ENCODE data around the gene TET3. TPM values are rescaled to one million over a fixed set of nuclear protein-coding genes. Genes with fewer than 3 reads are reported as not detected.

The TET3 gene
- total RNA-seq, 1 experiment from 2014 or later = 9.9 TPM

DNA sequence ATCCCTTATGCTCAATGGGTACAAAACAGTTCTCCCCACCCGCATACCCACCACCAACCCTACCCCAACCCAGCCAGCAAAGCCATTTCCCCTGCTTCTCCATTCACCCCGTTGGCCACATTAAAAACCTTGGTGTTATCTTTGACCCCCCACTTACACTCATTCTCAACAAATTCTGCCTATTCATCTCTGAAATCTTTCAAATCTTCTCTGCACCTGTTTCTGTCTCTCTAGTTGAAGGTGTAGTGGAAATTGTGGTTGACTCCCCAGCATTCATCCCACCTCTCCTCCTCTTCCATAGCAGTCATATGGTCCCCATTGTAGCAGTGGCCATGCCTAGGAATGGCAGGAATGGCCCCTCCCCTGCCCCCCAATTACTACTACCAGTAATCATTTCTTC lies 20.5 kb upstream of the TET3 start:
- DNase-seq (ENCODE audit: low spot score) = no peak

DNA sequence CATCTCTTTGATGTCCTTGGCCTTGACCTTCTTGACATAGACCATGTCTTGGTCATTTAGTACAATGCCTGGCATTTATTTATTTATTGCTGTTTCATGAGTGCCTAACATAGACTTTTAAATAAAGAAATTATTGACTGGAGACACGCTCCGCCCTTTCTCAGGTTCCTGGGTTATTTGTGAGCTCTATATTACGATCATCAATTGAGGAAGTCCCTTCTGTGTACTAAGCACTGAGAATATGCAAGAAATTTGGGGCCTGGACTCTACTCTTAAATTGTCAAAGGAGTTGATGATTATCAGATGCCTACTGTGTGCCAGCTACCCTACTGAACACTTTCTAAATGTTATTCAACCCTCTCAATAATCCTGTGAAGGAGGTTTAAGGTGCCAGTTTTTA lies 19.7 kb upstream of the TET3 start:
- DNase-seq (ENCODE audit: low spot score) = no peak

DNA sequence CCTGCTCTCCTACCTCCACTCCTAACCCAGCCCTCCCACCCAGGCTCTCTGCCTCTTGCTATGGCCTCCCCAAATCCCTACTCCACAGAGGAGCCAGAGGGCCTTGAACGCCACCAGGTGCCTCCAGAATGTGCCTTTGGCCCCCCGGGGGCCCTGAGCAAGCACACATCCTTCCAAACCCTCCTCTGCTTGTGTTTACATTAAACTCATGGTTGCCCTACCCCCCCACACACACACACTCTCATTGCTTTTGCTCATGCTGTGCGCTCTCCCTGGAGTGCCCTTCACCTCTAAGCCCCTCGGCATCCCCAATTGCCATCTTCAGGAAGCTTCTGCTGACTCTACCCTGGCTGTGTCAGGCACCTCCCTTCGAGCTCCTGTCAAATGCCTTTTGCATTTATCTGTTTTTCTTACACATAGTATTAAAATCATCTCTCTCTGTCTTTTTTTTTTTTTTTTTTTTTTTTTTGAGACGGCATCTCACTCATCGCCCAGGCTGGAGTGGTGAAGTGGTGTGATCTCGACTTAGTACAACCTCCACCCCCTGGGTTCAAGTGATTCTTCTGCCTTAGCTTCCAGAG lies 16.3 kb upstream of the TET3 start:
- no peak for DNase-seq (ENCODE audit: low spot score)

DNA sequence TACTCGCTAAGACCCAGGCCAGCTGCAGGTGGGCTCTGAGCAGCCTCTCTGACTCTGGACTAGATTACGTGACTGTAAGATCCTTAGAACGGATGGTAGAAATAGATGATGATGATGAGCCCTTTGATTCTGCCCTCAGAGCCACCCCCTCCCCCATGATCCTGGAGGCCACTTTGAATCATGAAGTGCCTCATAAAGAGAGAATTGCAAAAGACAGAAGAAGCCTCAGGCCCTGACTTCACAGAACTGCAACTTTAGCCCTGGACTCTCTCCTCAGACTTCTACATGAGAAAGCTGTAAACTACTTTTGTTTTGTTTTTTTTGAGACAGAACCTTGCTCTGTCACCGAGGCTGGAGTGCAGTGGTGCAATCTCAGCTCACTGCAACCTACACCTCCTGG lies 15.4 kb upstream of the TET3 start:
- DNase-seq (ENCODE audit: low spot score) = no peak

DNA sequence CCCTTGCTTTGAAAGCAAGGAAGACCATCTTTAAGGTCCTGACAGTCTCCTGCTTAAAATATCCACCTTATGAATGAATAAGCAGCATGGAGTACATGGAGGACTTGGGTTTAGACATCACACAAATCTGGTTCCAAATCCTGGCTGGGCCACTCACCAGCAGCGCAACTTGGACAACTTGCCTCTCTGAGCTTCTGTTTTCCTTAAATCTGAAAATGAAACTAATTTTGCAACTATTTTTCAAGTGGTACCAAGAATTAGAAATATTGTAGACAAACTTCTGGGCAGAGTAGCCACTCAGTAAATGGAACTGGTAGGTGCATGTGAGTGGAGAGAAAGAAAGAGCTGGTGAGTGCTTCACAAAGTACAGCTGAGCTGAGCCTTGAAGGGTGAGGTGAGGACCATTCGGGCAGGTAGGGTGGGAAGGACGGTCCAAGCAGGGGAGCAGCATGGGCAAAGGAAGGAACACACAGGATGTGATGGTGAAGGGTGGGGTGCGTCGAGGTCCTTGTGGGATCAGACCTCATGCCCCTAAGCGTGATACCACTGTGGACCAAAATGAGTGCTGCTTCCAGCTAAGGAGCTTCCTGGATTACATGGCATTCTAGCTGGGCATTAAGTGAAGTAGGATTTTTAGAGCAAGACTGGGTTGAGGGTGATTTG lies 14.4 kb upstream of the TET3 start:
- DNase-seq (ENCODE audit: low spot score) = no peak

DNA sequence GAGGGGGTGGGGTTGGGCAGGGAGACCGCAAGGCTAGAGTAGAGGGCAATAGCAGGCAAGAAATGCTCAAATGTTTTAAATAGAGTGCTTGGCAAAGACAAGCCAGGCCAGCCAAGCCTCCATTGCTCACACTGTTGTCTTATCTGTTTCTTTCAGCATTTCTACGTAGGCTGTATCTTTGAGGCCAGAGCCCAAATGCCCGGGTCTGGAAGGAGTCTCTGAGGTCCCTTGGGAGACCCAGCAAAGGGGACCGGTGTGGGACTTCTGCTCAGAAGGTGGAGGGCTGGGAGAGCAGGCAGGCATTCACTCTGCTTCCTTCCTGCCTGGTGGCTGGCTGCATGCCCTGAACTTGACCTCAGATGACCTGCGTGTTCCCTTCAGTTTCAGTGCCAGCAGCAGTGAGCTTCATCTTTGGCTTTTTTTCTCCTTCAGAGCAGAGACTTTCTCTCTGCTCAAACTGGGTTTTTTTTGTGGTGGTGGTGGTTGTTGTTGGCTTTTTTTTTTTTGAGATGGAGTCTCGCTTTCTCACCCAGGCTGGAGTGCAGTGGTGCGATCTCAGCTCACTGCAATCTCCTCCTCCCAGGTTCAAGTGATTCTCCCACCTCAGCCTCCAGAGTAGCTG lies 13.7 kb upstream of the TET3 start:
- DNase-seq (ENCODE audit: low spot score) = peak; percentile 48

DNA sequence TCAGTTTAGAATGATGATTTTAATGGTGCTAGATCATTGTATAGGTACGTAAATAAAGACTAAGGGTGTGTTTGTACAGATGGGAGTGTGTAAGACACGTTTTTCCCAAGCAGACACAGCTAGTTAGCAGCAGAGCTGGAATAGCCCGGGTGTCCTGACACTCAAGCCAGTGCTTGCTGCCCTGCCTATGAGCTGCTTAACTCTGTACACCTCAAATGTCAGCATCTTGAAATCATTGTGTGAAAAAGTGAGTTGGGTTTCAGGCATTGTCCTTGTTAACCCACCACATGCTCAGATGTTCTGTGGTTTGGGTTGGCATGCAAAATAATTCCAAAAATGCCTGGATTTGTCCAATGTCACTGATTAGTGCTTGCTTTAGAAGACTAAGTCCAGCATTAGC lies 13.0 kb upstream of the TET3 start:
- DNase-seq (ENCODE audit: low spot score) = no peak

DNA sequence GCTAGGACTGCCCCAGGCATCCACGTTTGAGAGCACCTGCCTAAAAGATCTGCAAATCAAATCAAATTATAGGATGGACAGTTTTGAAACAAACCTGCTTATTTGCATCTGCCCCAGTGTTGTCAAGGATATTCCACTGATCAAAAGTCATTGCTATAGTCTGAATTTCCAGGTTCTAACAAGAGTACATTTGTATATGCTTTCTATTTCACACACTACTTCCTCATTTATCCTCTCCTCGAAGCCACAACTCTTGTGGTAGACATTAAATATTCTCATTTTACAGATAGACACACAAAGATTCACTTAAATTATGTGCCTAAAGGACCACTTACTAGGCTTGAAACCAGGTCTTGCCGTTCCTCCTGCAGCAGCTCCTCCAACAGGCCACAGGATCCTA lies 11.9 kb upstream of the TET3 start:
- no peak for DNase-seq (ENCODE audit: low spot score)

DNA sequence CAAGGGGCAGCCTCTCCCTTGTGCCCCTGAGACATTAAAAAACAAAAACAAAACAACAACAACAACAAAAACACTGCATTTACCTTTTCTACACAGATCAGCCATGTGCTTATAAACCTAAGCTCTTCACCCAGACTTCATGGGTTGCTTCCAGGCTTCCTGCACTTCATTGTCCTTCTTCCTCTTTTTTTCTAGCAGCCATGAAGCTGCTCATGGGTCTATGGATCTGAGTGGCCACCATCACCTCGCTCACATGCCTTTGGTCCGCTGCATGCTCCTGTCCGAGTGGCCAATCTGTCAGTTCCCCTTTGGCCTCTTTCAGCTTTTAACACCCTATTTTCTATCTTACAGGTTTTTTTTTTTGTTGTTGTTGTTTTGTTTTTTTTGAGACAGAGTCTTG lies 9.0 kb upstream of the TET3 start:
- DNase-seq (ENCODE audit: low spot score) = no peak

DNA sequence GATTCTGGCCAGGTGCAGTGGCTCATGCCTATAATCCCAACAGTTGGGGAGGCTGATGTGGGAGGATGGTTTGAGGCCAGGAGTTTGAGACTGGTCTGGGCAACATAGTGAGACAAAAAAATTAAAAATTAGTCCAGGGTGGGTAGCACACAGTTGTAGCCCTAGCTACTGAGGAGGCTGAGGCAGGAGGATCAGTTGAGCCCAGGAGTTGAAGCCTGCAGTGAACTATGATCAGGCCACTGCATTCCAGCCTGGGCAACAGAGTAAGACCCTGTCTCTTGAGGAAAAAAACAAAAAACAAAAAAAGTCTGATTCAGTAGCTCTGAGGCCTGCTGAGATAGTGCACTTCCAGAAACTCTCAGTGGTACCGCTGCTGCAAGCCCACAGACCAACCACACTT lies 7.9 kb upstream of the TET3 start:
- no peak for DNase-seq (ENCODE audit: low spot score)

DNA sequence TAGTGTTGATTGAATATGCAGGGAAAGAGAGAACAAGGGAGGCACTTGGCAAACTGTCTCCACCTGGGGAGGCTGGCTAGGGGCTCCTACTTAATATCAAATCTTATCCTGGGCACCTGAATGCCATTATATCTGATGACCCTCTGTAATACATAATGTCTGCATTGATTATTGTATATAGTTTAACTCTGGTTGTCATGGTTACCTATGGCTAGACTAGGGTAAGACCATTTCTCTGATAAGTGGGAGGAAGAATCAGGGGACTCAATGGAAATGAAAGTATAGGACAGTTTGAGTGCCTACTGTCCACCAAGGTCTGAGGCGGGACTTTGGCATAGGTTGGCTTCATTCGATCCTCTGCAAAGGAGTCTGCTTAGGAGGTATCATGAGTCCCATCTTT lies 7.2 kb upstream of the TET3 start:
- DNase-seq (ENCODE audit: low spot score) = no peak

DNA sequence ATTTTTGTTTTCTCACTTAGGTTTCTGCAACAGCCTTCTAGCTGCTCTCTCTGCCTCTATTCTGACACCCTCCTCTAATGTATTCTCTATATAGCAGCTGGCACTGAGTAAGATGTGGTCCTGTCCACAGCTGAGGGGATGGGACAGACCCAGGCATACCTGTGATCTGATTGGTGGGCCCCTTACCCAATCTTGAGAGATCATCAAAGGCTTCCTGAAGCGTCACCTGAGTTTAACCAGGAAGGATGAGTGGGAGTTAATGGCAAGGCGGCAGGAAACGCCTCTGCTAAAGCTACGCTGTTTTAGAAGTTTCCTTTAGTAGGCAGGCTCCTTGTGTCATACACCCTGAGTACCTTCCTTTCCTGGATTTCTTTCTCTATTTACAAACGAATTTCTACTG lies 5.7 kb upstream of the TET3 start:
- no peak for DNase-seq (ENCODE audit: low spot score)

DNA sequence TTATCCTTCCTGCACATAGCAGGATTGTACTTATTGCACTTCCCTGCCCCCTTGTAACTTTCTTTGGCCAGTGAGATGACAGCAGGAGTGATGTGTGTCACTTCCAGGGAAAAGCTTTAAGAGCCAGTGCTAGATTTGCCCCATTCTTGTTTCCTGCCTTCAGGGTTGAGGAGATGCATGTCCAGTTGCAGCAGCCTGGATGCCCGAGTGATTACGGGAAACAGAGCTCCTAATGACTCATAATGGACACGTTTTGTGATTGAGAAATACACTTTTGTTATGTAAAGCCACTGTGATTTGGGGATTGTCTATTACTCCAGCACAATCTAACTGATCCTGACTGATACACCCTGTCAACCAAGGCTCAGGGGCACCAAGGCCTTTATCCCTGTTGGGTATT lies 5.0 kb upstream of the TET3 start:
- peak; percentile 72 for DNase-seq (ENCODE audit: low spot score)

DNA sequence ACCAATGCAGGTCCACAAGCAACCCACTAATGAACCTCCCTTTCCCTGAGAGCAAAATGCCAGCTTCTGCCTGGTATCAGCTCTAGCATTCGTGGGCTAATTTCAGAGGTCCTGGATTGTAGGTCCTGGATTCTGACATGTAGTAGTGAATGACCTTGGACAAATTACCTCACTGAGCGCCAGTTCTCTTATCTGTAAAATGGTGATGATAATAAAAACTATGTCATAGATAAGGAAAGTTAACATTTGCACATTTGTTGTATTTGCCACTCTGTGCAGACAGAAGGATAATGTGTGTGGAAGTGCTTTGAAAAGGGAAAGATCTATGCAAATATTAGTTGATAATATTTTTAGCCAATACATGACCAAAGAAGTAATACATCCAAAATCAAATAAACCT lies 4.1 kb upstream of the TET3 start:
- DNase-seq (ENCODE audit: low spot score) = no peak

DNA sequence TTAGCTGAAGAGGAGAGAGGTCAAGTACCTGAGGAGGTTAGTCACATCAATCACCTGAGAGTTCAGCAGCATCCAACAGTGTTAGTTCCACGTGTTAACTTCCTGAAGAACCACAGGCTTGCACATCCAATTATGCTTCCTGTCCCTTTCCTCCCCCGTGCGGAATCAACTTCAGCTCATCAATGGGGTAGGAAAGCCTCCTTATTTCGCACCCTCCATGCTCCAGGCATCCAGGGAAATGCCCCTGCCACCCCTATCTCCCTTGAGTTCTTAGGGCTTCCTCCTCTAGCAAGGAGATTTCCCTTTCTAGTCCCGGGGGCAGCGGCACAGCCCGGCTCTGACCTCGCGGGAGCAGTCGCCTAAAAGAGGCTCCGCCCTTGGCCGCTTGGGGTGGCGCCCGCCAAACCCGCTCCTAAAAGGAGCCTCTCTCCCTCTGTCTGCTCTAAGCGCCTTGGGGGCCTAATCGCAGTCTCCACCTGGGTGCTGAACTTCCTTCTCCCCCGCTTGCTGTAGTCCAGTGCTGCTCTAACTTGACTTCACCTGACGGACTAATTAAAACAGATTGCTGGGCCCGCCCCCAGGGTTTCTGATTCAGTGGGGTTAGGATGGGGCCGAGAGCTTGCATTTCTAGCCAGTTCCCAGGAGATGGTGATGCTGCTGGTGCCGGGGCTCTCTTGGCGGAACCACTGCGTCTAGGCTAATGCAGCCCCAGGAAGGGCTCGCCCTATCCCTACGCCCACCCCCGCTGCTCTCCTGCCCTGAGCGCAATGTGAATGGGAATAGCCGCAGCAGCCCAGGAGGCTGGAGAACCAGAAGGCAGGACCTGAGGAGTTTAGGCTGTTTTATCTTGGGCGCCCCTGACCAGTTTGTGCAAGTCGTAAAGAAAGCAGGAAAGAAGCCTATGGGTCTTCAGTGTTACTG lies 3.4 kb upstream of the TET3 start:
- no peak for DNase-seq (ENCODE audit: low spot score)

DNA sequence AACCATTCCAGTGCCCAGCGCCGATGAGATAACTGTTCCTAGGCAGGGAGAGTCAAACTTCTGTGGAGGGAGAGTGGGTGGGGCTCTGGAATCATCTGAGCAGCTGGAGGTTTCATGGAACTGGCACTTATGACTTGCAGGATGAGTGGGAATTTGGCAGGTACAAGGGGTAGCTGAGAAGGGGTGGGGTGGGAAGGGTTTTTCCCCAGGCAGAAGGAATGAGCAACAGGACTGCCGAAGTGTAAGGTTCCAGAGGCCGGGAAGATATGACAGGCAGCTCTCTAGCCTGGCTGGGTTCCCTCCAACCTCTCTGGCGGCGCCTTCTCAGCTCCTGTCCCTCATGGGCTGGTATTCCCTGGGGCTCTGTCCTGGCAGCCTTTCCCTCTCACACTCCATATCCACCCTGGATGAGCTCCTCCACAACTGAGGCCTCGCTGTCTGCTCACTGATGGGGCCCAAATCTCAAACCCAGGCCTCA lies 2.5 kb upstream of the TET3 start:
- DNase-seq (ENCODE audit: low spot score) = peak; percentile 21

DNA sequence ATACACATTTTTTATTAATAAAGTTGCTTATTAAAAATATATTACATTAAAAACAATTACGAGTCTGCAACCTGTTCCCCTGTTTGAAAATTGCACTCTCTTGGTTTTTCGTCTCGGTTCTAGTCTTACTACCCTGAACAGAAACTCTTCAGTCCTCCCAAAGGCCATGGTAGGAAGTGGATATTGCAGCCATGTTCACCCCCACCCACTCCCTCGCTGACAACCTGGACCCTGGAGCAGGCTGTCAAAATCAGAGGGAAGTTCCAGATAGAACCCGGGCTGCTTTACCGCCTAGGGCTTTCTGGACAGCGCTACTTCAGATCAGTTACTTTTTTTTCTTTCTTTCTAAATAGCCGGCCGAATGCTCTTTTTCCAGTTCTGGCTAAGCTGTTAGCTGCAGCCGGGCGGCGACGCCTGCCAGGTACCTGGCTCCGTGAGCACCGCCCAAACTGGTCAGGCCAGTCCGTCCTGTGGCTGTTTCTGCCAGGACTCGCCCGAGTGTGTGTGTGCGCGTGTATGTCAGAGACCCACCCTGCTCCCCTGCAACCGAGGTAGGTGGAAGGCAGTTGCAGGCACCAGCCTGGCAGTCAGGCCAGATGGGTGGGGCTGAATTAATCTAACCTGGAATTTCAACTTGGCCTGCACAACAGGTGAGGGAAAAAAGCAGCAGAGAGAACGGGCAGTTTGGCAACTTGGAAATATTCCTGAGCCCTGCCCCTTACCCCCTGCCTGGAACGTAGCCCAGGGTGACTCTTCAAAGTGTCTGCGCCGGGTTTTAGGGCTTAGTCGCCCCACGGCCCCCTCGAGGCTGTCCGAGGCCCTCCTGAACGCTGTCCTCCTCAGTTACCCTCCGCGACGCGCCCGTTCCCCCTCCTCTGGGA lies 1.1 kb upstream of the TET3 start:
- no peak for DNase-seq (ENCODE audit: low spot score)

DNA sequence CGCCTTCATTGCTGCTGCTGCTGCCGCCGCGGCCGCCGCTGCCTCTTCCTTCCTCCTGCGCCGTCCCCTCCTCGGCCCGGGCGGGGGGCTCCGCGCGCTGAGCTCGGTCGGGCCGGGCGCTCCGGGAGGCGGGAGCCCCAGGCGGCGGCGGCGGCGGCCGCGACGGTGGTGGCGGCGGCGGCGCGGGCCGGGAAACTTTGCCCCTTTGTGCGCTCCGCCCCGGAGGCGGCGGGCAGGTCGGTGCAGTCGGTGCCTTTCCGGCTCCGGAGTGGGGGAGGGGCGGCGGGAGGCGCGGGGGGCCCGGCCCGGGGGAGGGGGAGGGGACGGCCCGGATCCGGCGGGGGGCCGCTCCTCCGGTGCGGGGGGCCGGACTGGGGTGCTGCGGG lies 205 bp downstream of the TET3 start:
- DNase-seq (ENCODE audit: low spot score) = no peak

DNA sequence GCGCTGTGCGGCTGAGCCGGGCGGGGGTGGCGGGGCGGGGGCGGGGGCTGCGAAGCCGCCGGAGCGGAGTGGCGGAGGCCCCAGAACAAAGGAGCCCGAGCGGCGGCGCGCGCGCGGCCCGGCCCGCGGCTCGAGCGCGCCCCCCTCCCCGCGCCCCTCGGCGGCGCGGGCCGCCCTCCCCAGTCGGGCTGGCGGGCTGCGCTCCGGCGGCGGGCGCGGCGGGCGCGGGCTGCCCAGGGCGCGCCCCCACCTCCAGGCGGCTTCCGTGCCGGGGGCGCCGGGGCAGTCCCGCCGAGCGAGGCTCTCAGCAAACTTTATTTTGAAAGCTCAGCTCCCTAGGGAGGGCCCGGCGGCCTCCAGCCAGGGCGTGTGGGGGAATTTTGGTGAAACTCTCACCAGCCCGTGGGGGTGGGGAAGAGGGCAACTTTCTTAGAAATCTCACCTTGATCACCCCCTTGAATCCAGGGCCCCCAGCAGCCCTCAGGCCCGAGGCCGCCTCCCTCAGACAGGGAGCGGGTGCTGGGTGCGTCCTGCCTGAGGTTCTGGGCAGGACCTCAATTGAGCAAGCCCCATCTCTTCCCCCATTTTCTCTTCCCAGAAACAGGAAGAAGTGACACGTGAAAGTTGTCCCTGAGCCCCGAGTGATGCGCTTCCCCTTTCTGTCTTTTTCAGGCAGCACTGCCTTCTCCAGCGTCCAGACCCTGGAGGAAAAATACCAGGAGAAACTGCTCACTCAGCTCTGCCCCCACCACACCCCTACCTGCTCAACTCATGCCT lies 786 bp downstream of the TET3 start:
- DNase-seq (ENCODE audit: low spot score) = peak; percentile 18

DNA sequence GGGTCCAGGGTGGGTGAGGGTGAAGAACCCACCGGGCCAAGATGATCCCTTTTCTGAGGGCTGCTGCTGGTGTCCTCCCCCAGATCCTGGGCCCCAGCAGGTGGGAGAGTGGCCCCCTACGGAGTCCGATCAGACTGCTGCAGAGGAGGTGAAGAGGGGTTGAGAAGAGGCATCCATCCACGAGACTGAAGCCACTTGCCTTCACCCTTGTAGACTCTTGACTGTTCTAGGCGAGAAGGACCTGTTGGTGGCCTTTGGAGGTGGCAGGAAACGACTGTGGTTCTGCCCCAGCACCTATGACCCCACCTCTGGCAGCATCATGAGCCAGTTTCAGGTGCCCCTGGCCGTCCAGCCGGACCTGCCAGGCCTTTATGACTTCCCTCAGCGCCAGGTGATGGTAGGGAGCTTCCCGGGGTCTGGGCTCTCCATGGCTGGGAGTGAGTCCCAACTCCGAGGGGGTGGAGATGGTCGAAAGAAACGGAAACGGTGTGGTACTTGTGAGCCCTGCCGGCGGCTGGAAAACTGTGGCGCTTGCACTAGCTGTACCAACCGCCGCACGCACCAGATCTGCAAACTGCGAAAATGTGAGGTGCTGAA lies 1.5 kb downstream of the TET3 start:
- DNase-seq (ENCODE audit: low spot score) = no peak
